Activated CD4-positive, alpha-beta T cell treated with anti-CD3 and anti-CD28 coated beads for 36 hours (primary cell): ENCODE data around the gene EDEM3. TPM values are rescaled to one million over a fixed set of nuclear protein-coding genes. Genes with fewer than 3 reads are reported as not detected.
"Not testable (repeated sequence)": the region's sequence is repeated elsewhere in the genome, so short reads cannot be mapped to it uniquely, and the experiment has no call there.

Experiments
- ATAC-seq: fragments of 200-7000 bp; cut with Tn5 transposase; one replicate; pipeline ENCODE4 v1.10.0; 2021; ENCODE audit warnings: mild to moderate bottlenecking, moderate library complexity
- CTCF ChIA-PET: fragments of 350-600 bp; sonication (Branson Sonifier 250); formaldehyde crosslinking; loops from one replicate; lab custom pipeline; 2021; ENCODE audit warnings: antibody characterized with exemption; lab: Charles Lee
- POLR2A ChIA-PET: fragments of 350-600 bp; sonication (Branson Sonifier 250); formaldehyde crosslinking; loops from one replicate; lab custom pipeline; 2021; ENCODE audit warnings: antibody characterized with exemption, inconsistent platforms; lab: Charles Lee
- DNase-seq: peaks from one replicate; pipeline ENCODE4 v3.0.0-alpha.2; 2020
- H3K27ac Mint-ChIP-seq: one replicate; pipeline ENCODE4 v1.8.0; 2021; ENCODE audit warnings: mixed read lengths
- H3K27me3 Mint-ChIP-seq: one replicate; pipeline ENCODE4 v1.8.0; 2021; ENCODE audit warnings: mixed read lengths
- H3K36me3 Mint-ChIP-seq: one replicate; pipeline ENCODE4 v1.8.0; 2021; ENCODE audit warnings: low read depth, mixed read lengths
- H3K4me1 Mint-ChIP-seq: one replicate; pipeline ENCODE4 v1.8.0; 2021; ENCODE audit warnings: mixed read lengths
- H3K4me3 Mint-ChIP-seq: one replicate; pipeline ENCODE4 v1.8.0; 2021; ENCODE audit warnings: mild to moderate bottlenecking, moderate library complexity, mixed read lengths
- H3K9me3 Mint-ChIP-seq: one replicate; pipeline ENCODE4 v1.8.0; 2021; ENCODE audit warnings: low read depth, mixed read lengths
- intact Hi-C, 2 experiments: fragments of 100-400 bp; cut with DNase I in 1 of 2; cut with micrococcal nuclease in 1 of 2; formaldehyde crosslinking; loops; one replicate each; pipeline versions ENCODE4 v1.14.2 to v1.15.1; 2022 to 2024; cut with DNase I, micrococcal nuclease
- total RNA-seq, 2 experiments: library from RNA; stranded (reverse); gene quantifications; one replicate each; pipeline ENCODE4 v1.2.3, GENCODE V29; 2021

EDEM3 gene
- total RNA-seq, 2 experiments from 2014 or later, result 14.0 to 15.2 TPM

- Mint-ChIP-seq H3K9me3 (no peaks in the 10 kb centered on the region), H3K4me1 (peaks cover 11% of the 10 kb centered on the region), H3K27me3 (no peaks in the 10 kb centered on the region), H3K4me3 (no peak overlapping the region), H3K36me3 (peaks cover 22% of the 10 kb centered on the region), H3K27ac (no peak overlapping the region)
- peak; percentile 74 for ATAC-seq
- intact Hi-C loops, result loop anchor here in 1 of 2 experiments (10.0 kb wide), 1 partner anchor 620 kb away; no protein-coding TSS in a partner anchor
- ChIA-PET POLR2A (no interaction called here), CTCF (interaction anchor here (0.5 kb wide), 1 partner anchor 260 kb away, joined by 3 read pairs; no protein-coding TSS in a partner anchor)
- DNase-seq, result no peak
These were observed 59.6 kb downstream of the EDEM3 start for GRCh38 chr1:184695023-184695422.

GRCh38 chr1:184693011-184693410 is 61.6 kb downstream of the EDEM3 start:
- Mint-ChIP-seq H3K4me1 (peaks cover 8% of the 10 kb centered on the region), H3K36me3 (peaks cover 17% of the 10 kb centered on the region), H3K4me3 (no peak overlapping the region), H3K27me3 (no peaks in the 10 kb centered on the region), H3K9me3 (no peaks in the 10 kb centered on the region), H3K27ac (no peak overlapping the region)
- POLR2A ChIA-PET, result no interaction called here
- DNase-seq (no peak), ATAC-seq (no peak)
- intact Hi-C loops, result loop anchor here in 1 of 2 experiments (10.0 kb wide), 1 partner anchor 618 kb away; no protein-coding TSS in a partner anchor
- CTCF ChIA-PET, result interaction anchor here (0.7 kb wide), 1 partner anchor 11 kb away, joined by 5 read pairs; no protein-coding TSS in a partner anchor

- Mint-ChIP-seq H3K36me3 (peaks cover 17% of the 10 kb centered on the region), H3K9me3 (no peaks in the 10 kb centered on the region), H3K27me3 (no peaks in the 10 kb centered on the region), H3K27ac (no peak overlapping the region), H3K4me3 (no peak overlapping the region), H3K4me1 (peaks cover 8% of the 10 kb centered on the region)
- ChIA-PET CTCF (interaction anchor here (0.7 to 1.7 kb wide), 10 partner anchors 8 to 993 kb away, joined by 3 to 6 read pairs (median 3); no protein-coding TSS in a partner anchor), POLR2A (no interaction called here)
- DNase-seq (no peak), ATAC-seq (no peak)
- intact Hi-C loops, result loop anchor here in 1 of 2 experiments (10.0 kb wide), 1 partner anchor 617 kb away; no protein-coding TSS in a partner anchor
These were observed 62.8 kb downstream of the EDEM3 start for GRCh38 chr1:184691719-184692324.

GRCh38 chr1:184686540-184686939 is 68.1 kb downstream of the EDEM3 start:
- no peak overlapping the region for H3K4me3 Mint-ChIP-seq
- intact Hi-C loops, result no loop called here
- ATAC-seq (no peak), DNase-seq (no peak)
- no peaks in the 10 kb centered on the region for H3K27me3 Mint-ChIP-seq
- H3K9me3 Mint-ChIP-seq, result peaks cover 2% of the 10 kb centered on the region
- no peaks in the 10 kb centered on the region for H3K4me1 Mint-ChIP-seq
- no peak overlapping the region for H3K27ac Mint-ChIP-seq
- no peaks in the 10 kb centered on the region for H3K36me3 Mint-ChIP-seq
- POLR2A ChIA-PET, result no interaction called here
- CTCF ChIA-PET, result interaction anchor here (0.7 to 1.1 kb wide), 2 partner anchors 10 to 1031 kb away, joined by 3 to 4 read pairs; no protein-coding TSS in a partner anchor

- ChIA-PET CTCF (interaction anchor here (1.0 kb wide), 1 partner anchor 21 kb away, joined by 3 read pairs; no protein-coding TSS in a partner anchor), POLR2A (no interaction called here)
- peaks cover 2% of the 10 kb centered on the region for H3K36me3 Mint-ChIP-seq
- H3K4me3 Mint-ChIP-seq, result no peak overlapping the region
- peaks cover 12% of the 10 kb centered on the region for H3K9me3 Mint-ChIP-seq
- no peaks in the 10 kb centered on the region for H3K4me1 Mint-ChIP-seq
- DNase-seq (no peak), ATAC-seq (no peak)
- no peaks in the 10 kb centered on the region for H3K27me3 Mint-ChIP-seq
- no peak overlapping the region for H3K27ac Mint-ChIP-seq
- intact Hi-C loops, result no loop called here
These were observed 69.5 kb downstream of the EDEM3 start for GRCh38 chr1:184685116-184685515.

GRCh38 chr1:184684285-184685074 is 70.2 kb downstream of the EDEM3 start:
- ATAC-seq, result no peak
- peaks cover 12% of the 10 kb centered on the region for H3K9me3 Mint-ChIP-seq
- no peaks in the 10 kb centered on the region for H3K4me1 Mint-ChIP-seq
- no peak for DNase-seq
- no peak overlapping the region for H3K4me3 Mint-ChIP-seq
- intact Hi-C loops, result no loop called here
- H3K27me3 Mint-ChIP-seq, result no peaks in the 10 kb centered on the region
- H3K36me3 Mint-ChIP-seq, result peaks cover 2% of the 10 kb centered on the region
- H3K27ac Mint-ChIP-seq, result no peak overlapping the region
- ChIA-PET POLR2A (no interaction called here), CTCF (interaction anchor here (1.0 kb wide), 1 partner anchor 20 kb away, joined by 3 read pairs; no protein-coding TSS in a partner anchor)

GRCh38 chr1:184682956-184683355 is 71.7 kb downstream of the EDEM3 start:
- ChIA-PET POLR2A (no interaction called here), CTCF (interaction anchor here (1.3 kb wide), 1 partner anchor 9 kb away, joined by 4 read pairs; no protein-coding TSS in a partner anchor)
- H3K27ac Mint-ChIP-seq, result no peak overlapping the region
- DNase-seq (no peak), ATAC-seq (no peak)
- H3K27me3 Mint-ChIP-seq, result no peaks in the 10 kb centered on the region
- peaks cover 12% of the 10 kb centered on the region for H3K9me3 Mint-ChIP-seq
- no peaks in the 10 kb centered on the region for H3K4me1 Mint-ChIP-seq
- intact Hi-C loops, result no loop called here
- peaks cover 2% of the 10 kb centered on the region for H3K36me3 Mint-ChIP-seq
- no peak overlapping the region for H3K4me3 Mint-ChIP-seq

GRCh38 chr1:184680611-184681225 is 73.9 kb downstream of the EDEM3 start:
- H3K27ac Mint-ChIP-seq, DNase-seq, H3K36me3 Mint-ChIP-seq, POLR2A ChIA-PET, intact Hi-C loops, ATAC-seq, H3K27me3 Mint-ChIP-seq, H3K4me3 Mint-ChIP-seq, H3K4me1 Mint-ChIP-seq, CTCF ChIA-PET: not testable (repeated sequence)
- H3K9me3 Mint-ChIP-seq, result peaks cover 12% of the 10 kb centered on the region

GRCh38 chr1:184679472-184679871 is 75.2 kb downstream of the EDEM3 start:
- H3K27me3 Mint-ChIP-seq, H3K4me3 Mint-ChIP-seq, ATAC-seq, H3K27ac Mint-ChIP-seq, H3K4me1 Mint-ChIP-seq, POLR2A ChIA-PET, intact Hi-C loops, H3K36me3 Mint-ChIP-seq, DNase-seq: not testable (repeated sequence)
- CTCF ChIA-PET, result interaction anchor here (0.7 to 2.3 kb wide), 2 partner anchors 10 to 97 kb away, joined by 3 to 9 read pairs; no protein-coding TSS in a partner anchor
- peaks cover 12% of the 10 kb centered on the region for H3K9me3 Mint-ChIP-seq

- H3K4me3 Mint-ChIP-seq, result no peak overlapping the region
- peaks cover 2% of the 10 kb centered on the region for H3K36me3 Mint-ChIP-seq
- no peak for ATAC-seq
- H3K27ac Mint-ChIP-seq, result no peak overlapping the region
- CTCF ChIA-PET, result interaction anchor here (2.3 kb wide), 1 partner anchor 14 kb away, joined by 8 read pairs; no protein-coding TSS in a partner anchor
- no peak for DNase-seq
- POLR2A ChIA-PET, result no interaction called here
- H3K27me3 Mint-ChIP-seq, result peaks cover 11% of the 10 kb centered on the region
- intact Hi-C loops, result no loop called here
- H3K4me1 Mint-ChIP-seq, result no peaks in the 10 kb centered on the region
- peaks cover 12% of the 10 kb centered on the region for H3K9me3 Mint-ChIP-seq
These were observed 77.3 kb downstream of the EDEM3 start for GRCh38 chr1:184677344-184677743.

- ChIA-PET CTCF (no interaction called here), POLR2A (no interaction called here)
- Mint-ChIP-seq H3K4me1 (no peaks in the 10 kb centered on the region), H3K36me3 (no peaks in the 10 kb centered on the region), H3K27me3 (peaks cover 20% of the 10 kb centered on the region), H3K4me3 (no peak overlapping the region), H3K9me3 (no peaks in the 10 kb centered on the region), H3K27ac (no peak overlapping the region)
- no peak for DNase-seq
- ATAC-seq, result no peak
- intact Hi-C loops, result no loop called here
These were observed 81.4 kb downstream of the EDEM3 start for GRCh38 chr1:184673305-184673704.
